Astrocyte (in vitro differentiated cells and primary cell): ENCODE measurements around the gene ERG. TPM values are rescaled to one million over a fixed set of nuclear protein-coding genes. Genes with fewer than 3 reads are reported as not detected.

Experiments
- DNase-seq: peaks from one replicate; pipeline ENCODE4 v3.0.0-alpha.2; 2010; ENCODE audit warnings: low read depth
- FAIRE-seq: peaks from 2 replicates; lab custom pipeline; 2011; peaks lifted over from hg19 to GRCh38; lab: Jason Lieb, UNC
- H2AFZ ChIP-seq: 2 replicates; pipeline ENCODE4 v1.6.0; 2012; ENCODE audit warnings: low read depth, low read length, inconsistent platforms
- H3K27ac ChIP-seq: 2 replicates; pipeline ENCODE4 v1.5.1; 2011; ENCODE audit warnings: low read depth, low read length, inconsistent platforms
- H3K27me3 ChIP-seq: 2 replicates; pipeline ENCODE4 v1.6.0; 2011; ENCODE audit warnings: low read length, inconsistent platforms; ENCODE audit not compliant: insufficient read depth
- H3K36me3 ChIP-seq: 2 replicates; pipeline ENCODE4 v1.5.1; 2011; ENCODE audit warnings: low read length, inconsistent platforms; ENCODE audit not compliant: insufficient read depth
- H3K4me1 ChIP-seq: 2 replicates; pipeline ENCODE4 v1.5.1; 2011; ENCODE audit warnings: low read length, inconsistent platforms; ENCODE audit not compliant: insufficient read depth
- H3K4me2 ChIP-seq: 2 replicates; pipeline ENCODE4 v1.6.0; 2012; ENCODE audit warnings: low read length, inconsistent platforms
- H3K4me3 ChIP-seq: 2 replicates; pipeline ENCODE4 v1.5.1; 2011; ENCODE audit warnings: low read depth, mild to moderate bottlenecking, low read length, inconsistent platforms; ENCODE audit not compliant: insufficient read depth
- H3K79me2 ChIP-seq: 2 replicates; pipeline ENCODE4 v1.6.0; 2012; ENCODE audit warnings: mild to moderate bottlenecking, low read length, inconsistent platforms; ENCODE audit not compliant: insufficient read depth
- H3K9ac ChIP-seq: 2 replicates; pipeline ENCODE4 v1.6.0; 2012; ENCODE audit warnings: mild to moderate bottlenecking, low read length, inconsistent platforms
- H3K9me3 ChIP-seq: 2 replicates; pipeline ENCODE4 v1.5.1; 2012; ENCODE audit warnings: low read depth, mild to moderate bottlenecking, low read length, inconsistent platforms; ENCODE audit not compliant: insufficient read depth
- H4K20me1 ChIP-seq: 2 replicates; pipeline ENCODE4 v1.6.0; 2012; ENCODE audit warnings: low read length, inconsistent platforms; ENCODE audit not compliant: insufficient read depth
- H3K27ac Mint-ChIP-seq: one replicate; pipeline ENCODE4 v1.8.0; 2021; ENCODE audit warnings: mild to moderate bottlenecking, mixed read lengths; ENCODE audit not compliant: unreplicated experiment
- H3K27me3 Mint-ChIP-seq: one replicate; pipeline ENCODE4 v1.8.0; 2021; ENCODE audit warnings: low read depth, mixed read lengths; ENCODE audit not compliant: unreplicated experiment
- H3K36me3 Mint-ChIP-seq: one replicate; pipeline ENCODE4 v1.8.0; 2021; ENCODE audit warnings: low read depth, mixed read lengths; ENCODE audit not compliant: unreplicated experiment
- H3K4me1 Mint-ChIP-seq: one replicate; pipeline ENCODE4 v1.8.0; 2021; ENCODE audit warnings: low read depth, mixed read lengths; ENCODE audit not compliant: unreplicated experiment
- H3K4me3 Mint-ChIP-seq: one replicate; pipeline ENCODE4 v1.8.0; 2021; ENCODE audit warnings: mild to moderate bottlenecking, moderate library complexity, mixed read lengths; ENCODE audit not compliant: unreplicated experiment
- H3K9me3 Mint-ChIP-seq: one replicate; pipeline ENCODE4 v1.8.0; 2021; ENCODE audit warnings: mild to moderate bottlenecking, mixed read lengths; ENCODE audit not compliant: unreplicated experiment
- EZH2 ChIP-seq: IDR thresholded peaks from 2 replicates; pipeline ENCODE4 v1.6.1; 2012; ENCODE audit warnings: mild to moderate bottlenecking, low read length, inconsistent platforms; ENCODE audit not compliant: insufficient read depth
- total RNA-seq: library from RNA; stranded (reverse); gene quantifications from 2 replicates; pipeline ENCODE4 v1.2.1, GENCODE V29; 2021
- TF ChIP-seq, protein P1 (sequence below): IDR thresholded peaks from 2 replicates; pipeline ENCODE4 v1.5.1; 2011; ENCODE audit warnings: low read depth, mild to moderate bottlenecking, inconsistent platforms, low read length, moderate library complexity; ENCODE audit not compliant: insufficient read depth

ERG gene
- total RNA-seq, 1 donor from 2014 or later = 0.84 TPM

DNA sequence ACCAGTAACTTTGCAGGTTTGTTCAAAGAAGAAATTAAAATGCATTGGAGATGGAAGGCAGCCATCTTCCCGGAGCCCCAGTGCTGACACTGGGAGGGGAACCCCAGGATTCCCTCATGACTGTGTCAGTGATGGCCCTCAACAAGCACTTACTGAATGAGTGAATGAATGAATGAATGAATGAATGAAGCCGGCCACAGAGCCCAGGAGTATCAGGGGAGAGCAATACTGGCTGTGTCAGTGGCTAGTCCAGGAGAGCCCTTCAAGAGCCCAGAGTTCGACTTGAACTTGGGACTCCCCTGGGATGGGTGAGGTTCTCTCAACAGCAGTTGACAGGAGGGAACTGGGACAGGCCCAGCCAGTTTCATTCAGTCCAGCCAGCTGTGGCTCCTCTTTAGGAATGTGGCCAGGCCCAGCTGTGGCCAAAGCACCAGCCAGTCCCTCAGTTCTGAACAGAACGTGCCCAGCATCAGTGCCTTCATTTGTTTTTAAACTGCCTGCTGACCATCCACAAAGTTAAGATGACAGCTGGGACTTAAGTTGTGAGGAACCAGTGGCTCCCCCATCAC is 9.2 kb upstream of the ERG start:
- Histone ChIP-seq H3K4me1 (peaks cover 24% of the 10 kb centered on the region), H3K36me3 (no peaks in the 10 kb centered on the region), H3K79me2 (no peaks in the 10 kb centered on the region), H2AFZ (no peak overlapping the region), H3K9ac (no peak overlapping the region), H3K4me3 (no peak overlapping the region), H3K4me2 (no peak overlapping the region), H3K27ac (no peak overlapping the region), H3K27me3 (no peaks in the 10 kb centered on the region), H4K20me1 (no peaks in the 10 kb centered on the region), H3K9me3 (no peaks in the 10 kb centered on the region)
- DNase-seq (no peak), FAIRE-seq (no peak)
- H3K27ac Mint-ChIP-seq = no peak overlapping the region
- peaks cover 12% of the 10 kb centered on the region for H3K27me3 Mint-ChIP-seq
- H3K9me3 Mint-ChIP-seq = no peaks in the 10 kb centered on the region
- no peaks in the 10 kb centered on the region for H3K36me3 Mint-ChIP-seq
- peaks cover 5% of the 10 kb centered on the region for H3K4me1 Mint-ChIP-seq
- H3K4me3 Mint-ChIP-seq = no peak overlapping the region
- TF ChIP-seq, protein P1, sequence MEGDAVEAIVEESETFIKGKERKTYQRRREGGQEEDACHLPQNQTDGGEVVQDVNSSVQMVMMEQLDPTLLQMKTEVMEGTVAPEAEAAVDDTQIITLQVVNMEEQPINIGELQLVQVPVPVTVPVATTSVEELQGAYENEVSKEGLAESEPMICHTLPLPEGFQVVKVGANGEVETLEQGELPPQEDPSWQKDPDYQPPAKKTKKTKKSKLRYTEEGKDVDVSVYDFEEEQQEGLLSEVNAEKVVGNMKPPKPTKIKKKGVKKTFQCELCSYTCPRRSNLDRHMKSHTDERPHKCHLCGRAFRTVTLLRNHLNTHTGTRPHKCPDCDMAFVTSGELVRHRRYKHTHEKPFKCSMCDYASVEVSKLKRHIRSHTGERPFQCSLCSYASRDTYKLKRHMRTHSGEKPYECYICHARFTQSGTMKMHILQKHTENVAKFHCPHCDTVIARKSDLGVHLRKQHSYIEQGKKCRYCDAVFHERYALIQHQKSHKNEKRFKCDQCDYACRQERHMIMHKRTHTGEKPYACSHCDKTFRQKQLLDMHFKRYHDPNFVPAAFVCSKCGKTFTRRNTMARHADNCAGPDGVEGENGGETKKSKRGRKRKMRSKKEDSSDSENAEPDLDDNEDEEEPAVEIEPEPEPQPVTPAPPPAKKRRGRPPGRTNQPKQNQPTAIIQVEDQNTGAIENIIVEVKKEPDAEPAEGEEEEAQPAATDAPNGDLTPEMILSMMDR = no peak
- no peak for TF ChIP-seq EZH2

DNA sequence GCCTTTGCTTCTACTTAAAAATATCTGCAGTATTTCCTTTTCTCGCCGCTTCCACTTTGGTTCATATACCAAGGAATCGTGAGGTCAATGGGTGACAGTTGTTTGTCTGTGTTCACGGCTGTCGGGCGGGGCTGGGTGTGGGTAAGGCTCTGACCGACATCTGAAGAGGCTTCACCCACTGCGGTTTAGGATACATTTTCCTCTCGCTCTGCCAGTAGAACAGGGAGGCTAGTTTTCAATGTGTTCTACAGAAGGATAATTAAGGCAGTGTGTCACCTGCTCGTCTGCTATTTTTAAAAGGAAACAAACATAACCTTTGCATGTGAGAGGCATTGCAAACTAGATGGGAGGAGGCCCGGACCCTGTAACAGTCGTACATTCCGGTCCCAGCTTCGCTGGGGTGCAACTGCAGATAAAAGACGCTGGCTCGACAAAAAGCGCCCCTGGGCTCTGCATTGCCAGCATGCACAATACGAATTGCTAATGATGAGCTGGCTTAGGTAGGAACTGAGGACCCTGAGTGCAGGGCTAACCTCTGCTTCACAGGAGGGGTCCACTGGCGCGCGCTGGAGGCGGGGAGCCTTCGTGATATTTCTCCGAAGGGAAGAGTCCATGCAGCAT is 8.5 kb upstream of the ERG start:
- no peak for DNase-seq
- H3K4me1 ChIP-seq = peaks cover 24% of the 10 kb centered on the region
- Mint-ChIP-seq H3K27ac (no peak overlapping the region), H3K4me1 (peaks cover 11% of the 10 kb centered on the region), H3K36me3 (no peaks in the 10 kb centered on the region), H3K27me3 (peaks cover 12% of the 10 kb centered on the region), H3K4me3 (no peak overlapping the region), H3K9me3 (no peaks in the 10 kb centered on the region)
- H3K27me3 ChIP-seq = no peaks in the 10 kb centered on the region
- H3K79me2 ChIP-seq = no peaks in the 10 kb centered on the region
- TF ChIP-seq, protein P1 = no peak
- TF ChIP-seq EZH2 = no peak
- H3K9ac ChIP-seq = no peak overlapping the region
- no peaks in the 10 kb centered on the region for H4K20me1 ChIP-seq
- H3K9me3 ChIP-seq = no peaks in the 10 kb centered on the region
- peak overlapping the region; percentile 70 for H3K4me2 ChIP-seq
- no peak for FAIRE-seq
- H2AFZ ChIP-seq = no peak overlapping the region
- no peak overlapping the region for H3K27ac ChIP-seq
- H3K4me3 ChIP-seq = no peak overlapping the region
- no peaks in the 10 kb centered on the region for H3K36me3 ChIP-seq
